Naive thymus-derived CD4-positive, alpha-beta T cell (primary cell): ENCODE data around the gene EMILIN2. TPM values are rescaled to one million over a fixed set of nuclear protein-coding genes. Genes with fewer than 3 reads are reported as not detected.
A peak's percentile ranks its signal among the peaks of the same experiment; 100 is the strongest.
"Not testable (repeated sequence)": the region's sequence is repeated elsewhere in the genome, so short reads cannot be mapped to it uniquely, and the experiment has no call there.

Source experiments
- ATAC-seq: fragments of 150-1000 bp; cut with Tn5 transposase; 2 replicates; pipeline ENCODE4 v1.10.0; 2021; ENCODE audit warnings: mild to moderate bottlenecking, moderate library complexity
- CTCF ChIA-PET: fragments of 350-600 bp; sonication (Branson Sonifier 250); formaldehyde crosslinking; loops from one replicate; lab custom pipeline; 2021; ENCODE audit warnings: antibody characterized with exemption; lab: Charles Lee
- POLR2A ChIA-PET: fragments of 350-600 bp; sonication (Branson Sonifier 250); formaldehyde crosslinking; loops from one replicate; lab custom pipeline; 2021; ENCODE audit warnings: antibody characterized with exemption, inconsistent platforms; lab: Charles Lee
- DNase-seq, 9 donors: peaks; one replicate each; pipeline versions ENCODE4 v3.0.0 to v3.0.0-alpha.2; 2020 to 2022; ENCODE audit warnings: mixed read lengths in 1 of 9
- H3K27ac ChIP-seq: one replicate; pipeline ENCODE4 v1.7.0; 2013; ENCODE audit warnings: mild to moderate bottlenecking, low read depth, low read length, moderate library complexity
- H3K27me3 ChIP-seq, 2 donors: one replicate each; pipeline ENCODE4 v1.7.0; 2013; ENCODE audit warnings: low read length in 2 of 2, mild to moderate bottlenecking in 2 of 2, moderate library complexity in 2 of 2; ENCODE audit not compliant: control insufficient read depth in 2 of 2, insufficient read depth in 2 of 2
- H3K36me3 ChIP-seq, 3 experiments: 1 replicate in 2 of 3; 2 replicates in 1 of 3; pipeline ENCODE4 v1.7.0; 2013; ENCODE audit warnings: low read length in 3 of 3, mild to moderate bottlenecking in 3 of 3, moderate library complexity in 1 of 3; ENCODE audit not compliant: insufficient read depth in 3 of 3, control insufficient read depth in 2 of 3
- H3K4me1 ChIP-seq, 2 donors: one replicate each; pipeline ENCODE4 v1.7.0; 2013; ENCODE audit warnings: low read length in 2 of 2, mild to moderate bottlenecking in 2 of 2, moderate library complexity in 1 of 2; ENCODE audit not compliant: control insufficient read depth in 2 of 2, insufficient read depth in 2 of 2
- H3K4me3 ChIP-seq: 2 replicates; pipeline ENCODE4 v1.7.0; 2013; ENCODE audit warnings: mild to moderate bottlenecking, low read length
- H3K9me3 ChIP-seq, 3 experiments: 1 replicate in 2 of 3; 2 replicates in 1 of 3; pipeline ENCODE4 v1.7.0; 2013; ENCODE audit warnings: low read length in 3 of 3; ENCODE audit not compliant: control insufficient read depth in 2 of 3
- H3K27ac Mint-ChIP-seq, 9 donors: one replicate each; pipeline ENCODE4 v1.8.0; 2020 to 2022; ENCODE audit warnings: mixed read lengths in 9 of 9, mild to moderate bottlenecking in 8 of 9, moderate library complexity in 5 of 9, inconsistent platforms in 2 of 9
- H3K27me3 Mint-ChIP-seq, 5 donors: one replicate each; pipeline ENCODE4 v1.8.0; 2021 to 2022; ENCODE audit warnings: mixed read lengths in 5 of 5, mild to moderate bottlenecking in 1 of 5
- H3K36me3 Mint-ChIP-seq, 5 donors: one replicate each; pipeline ENCODE4 v1.8.0; 2020 to 2022; ENCODE audit warnings: mixed read lengths in 5 of 5, mild to moderate bottlenecking in 3 of 5, inconsistent platforms in 1 of 5
- H3K4me1 Mint-ChIP-seq, 7 donors: one replicate each; pipeline ENCODE4 v1.8.0; 2020 to 2022; ENCODE audit warnings: mixed read lengths in 7 of 7, mild to moderate bottlenecking in 3 of 7, inconsistent platforms in 1 of 7
- H3K4me3 Mint-ChIP-seq, 10 donors: one replicate each; pipeline ENCODE4 v1.8.0; 2020 to 2022; ENCODE audit warnings: mild to moderate bottlenecking in 10 of 10, mixed read lengths in 10 of 10, moderate library complexity in 6 of 10, inconsistent platforms in 2 of 10
- H3K9me3 Mint-ChIP-seq, 11 donors: one replicate each; pipeline ENCODE4 v1.8.0; 2020 to 2022; ENCODE audit warnings: mixed read lengths in 11 of 11, mild to moderate bottlenecking in 4 of 11, inconsistent platforms in 1 of 11, moderate library complexity in 1 of 11
- intact Hi-C, 2 donors: fragments of 100-400 bp; cut with micrococcal nuclease; formaldehyde crosslinking; loops; one replicate each; pipeline ENCODE4 v1.15.1; 2023
- polyA plus RNA-seq, 2 donors: library from polyadenylated mRNA; unstranded; fragments of 300-500 nt; fragmentation: Illumina TruSeq; gene quantifications; one replicate each; pipeline ENCODE4 v1.2.3, GENCODE V29; 2021
- total RNA-seq, 6 experiments: library from RNA in 5 of 6; stranded (reverse) in 5 of 6; gene quantifications; 1 replicate in 5 of 6; 2 replicates in 1 of 6; pipeline ENCODE4 v1.2.3 and lab custom pipeline; 2021 to 2026

EMILIN2 gene
- total and polyA plus RNA-seq, 7 experiments from 2014 or later = 2.9 to 51.1 (median 7.7) TPM

DNA sequence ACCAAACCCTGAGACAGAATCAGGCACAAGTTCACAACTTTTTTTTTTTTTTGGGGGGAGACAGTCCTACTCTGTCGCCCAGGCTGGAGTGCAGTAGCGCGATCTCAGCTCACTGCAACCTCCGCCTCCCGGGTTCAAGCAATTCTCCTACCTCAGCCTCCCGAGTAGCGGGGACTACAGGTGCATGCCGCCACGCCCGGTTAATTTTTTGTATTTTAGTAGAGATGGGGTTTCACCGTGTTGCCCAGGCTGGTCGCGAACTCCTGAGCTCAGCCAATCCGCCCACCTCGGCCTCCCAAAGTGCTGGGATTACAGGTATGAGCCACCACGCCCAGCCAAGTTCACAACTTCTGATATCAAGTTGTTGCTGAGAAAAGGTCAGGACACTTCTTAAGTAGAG is 68.7 kb downstream of the EMILIN2 start:
- H3K36me3 ChIP-seq = peaks cover 9 to 76% (median 12%) of the 10 kb centered on the region in 3 experiments
- H3K27me3 ChIP-seq, H3K4me1 ChIP-seq, H3K27ac ChIP-seq, intact Hi-C loops, H3K9me3 ChIP-seq, H3K4me3 Mint-ChIP-seq, H3K9me3 Mint-ChIP-seq, H3K27me3 Mint-ChIP-seq, DNase-seq, H3K4me3 ChIP-seq, ATAC-seq: not testable (repeated sequence)
- peak overlapping the region in 4 of 9 donors; percentile 28 to 81 (median 74) for H3K27ac Mint-ChIP-seq
- peaks cover 4 to 31% (median 27%) of the 10 kb centered on the region in 7 donors for H3K4me1 Mint-ChIP-seq
- peaks cover 3 to 54% (median 12%) of the 10 kb centered on the region in 5 donors for H3K36me3 Mint-ChIP-seq
- ChIA-PET POLR2A (interaction anchor here (1.0 kb wide), 1 partner anchor 9 kb away, joined by 3 read pairs; no protein-coding TSS in a partner anchor), CTCF (interaction anchor here (0.7 to 1.0 kb wide), 2 partner anchors 8 to 164 kb away, joined by 3 read pairs; no protein-coding TSS in a partner anchor)

- Mint-ChIP-seq H3K36me3 (peaks cover 10 to 61% (median 19%) of the 10 kb centered on the region in 5 donors), H3K9me3 (peaks cover 0 to 1% (median 0%) of the 10 kb centered on the region in 11 donors), H3K27ac (peak overlapping the region; percentile 64 to 93 (median 76)), H3K4me3 (peak overlapping the region in 1 of 10 donors; percentile 44), H3K4me1 (peaks cover 4 to 33% (median 26%) of the 10 kb centered on the region in 7 donors), H3K27me3 (no peaks in the 10 kb centered on the region)
- H3K27me3 ChIP-seq = no peaks in the 10 kb centered on the region
- no peak overlapping the region for H3K27ac ChIP-seq
- no peak overlapping the region for H3K4me3 ChIP-seq
- CTCF ChIA-PET = no interaction called here
- ATAC-seq (no peak), DNase-seq (no peak)
- H3K36me3 ChIP-seq = peaks cover 16 to 82% (median 19%) of the 10 kb centered on the region in 3 experiments
- intact Hi-C loops = no loop called here
- POLR2A ChIA-PET = interaction anchor here (1.0 kb wide), 1 partner anchor 8 kb away, joined by 3 read pairs; no protein-coding TSS in a partner anchor
- no peaks in the 10 kb centered on the region for H3K9me3 ChIP-seq
- H3K4me1 ChIP-seq = no peaks in the 10 kb centered on the region
These were observed 69.4 kb downstream of the EMILIN2 start for GRCh38 chr18:2916184-2916583.

DNA sequence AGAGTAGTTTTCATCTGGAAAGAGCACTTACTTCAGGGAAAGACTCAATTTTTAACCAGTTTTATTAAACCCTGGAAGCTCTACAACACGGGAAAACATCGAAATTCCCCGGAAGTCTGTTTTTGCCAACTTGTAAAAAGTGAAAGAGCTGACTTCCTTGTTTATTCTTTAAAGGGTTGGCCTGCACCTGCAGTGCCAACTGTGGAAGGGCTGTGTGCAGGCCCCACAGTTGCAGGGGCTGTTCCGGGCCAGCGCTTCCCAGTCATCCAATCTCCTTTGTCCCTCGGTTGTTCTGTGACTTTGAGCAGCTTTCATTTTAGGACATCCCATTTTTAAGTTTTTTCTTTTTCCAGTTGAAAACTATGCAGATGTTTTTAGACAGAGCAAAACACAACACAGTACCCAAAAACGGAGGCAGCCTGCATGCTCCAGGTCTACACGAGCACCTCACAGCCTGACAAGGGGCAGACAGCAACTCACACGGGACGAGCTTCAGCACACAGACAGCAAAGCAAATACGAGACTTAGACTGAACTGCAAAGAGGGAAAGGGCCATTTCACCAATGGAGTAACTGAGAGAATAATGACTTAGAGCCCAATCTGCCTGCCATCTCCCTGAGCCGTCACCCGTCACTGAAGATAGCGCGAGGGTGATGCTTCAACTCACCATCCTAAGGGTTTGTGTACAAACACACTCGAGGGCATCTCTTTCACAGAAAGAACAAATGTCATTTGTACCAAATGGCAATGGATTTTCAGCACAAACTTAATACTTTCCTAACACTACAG is 70.6 kb downstream of the EMILIN2 start:
- ChIA-PET CTCF (no interaction called here), POLR2A (interaction anchor here (0.9 to 1.2 kb wide), 3 partner anchors 8 to 77 kb away, joined by 3 to 4 read pairs (median 3); no protein-coding TSS in a partner anchor)
- Mint-ChIP-seq H3K27ac (peak overlapping the region; percentile 73 to 93 (median 81)), H3K4me1 (peaks cover 4 to 33% (median 26%) of the 10 kb centered on the region in 7 donors), H3K9me3 (peaks cover 0 to 1% (median 0%) of the 10 kb centered on the region in 11 donors), H3K27me3 (no peaks in the 10 kb centered on the region), H3K36me3 (peaks cover 12 to 69% (median 24%) of the 10 kb centered on the region in 5 donors), H3K4me3 (peak overlapping the region in 4 of 10 donors; percentile 14 to 54 (median 31))
- Histone ChIP-seq H3K36me3 (peaks cover 20 to 88% (median 27%) of the 10 kb centered on the region in 3 experiments), H3K27ac (peak overlapping the region; percentile 30), H3K4me1 (no peaks in the 10 kb centered on the region), H3K27me3 (no peaks in the 10 kb centered on the region), H3K9me3 (no peaks in the 10 kb centered on the region), H3K4me3 (no peak overlapping the region)
- DNase-seq = no peak
- ATAC-seq = no peak
- intact Hi-C loops = no loop called here

DNA sequence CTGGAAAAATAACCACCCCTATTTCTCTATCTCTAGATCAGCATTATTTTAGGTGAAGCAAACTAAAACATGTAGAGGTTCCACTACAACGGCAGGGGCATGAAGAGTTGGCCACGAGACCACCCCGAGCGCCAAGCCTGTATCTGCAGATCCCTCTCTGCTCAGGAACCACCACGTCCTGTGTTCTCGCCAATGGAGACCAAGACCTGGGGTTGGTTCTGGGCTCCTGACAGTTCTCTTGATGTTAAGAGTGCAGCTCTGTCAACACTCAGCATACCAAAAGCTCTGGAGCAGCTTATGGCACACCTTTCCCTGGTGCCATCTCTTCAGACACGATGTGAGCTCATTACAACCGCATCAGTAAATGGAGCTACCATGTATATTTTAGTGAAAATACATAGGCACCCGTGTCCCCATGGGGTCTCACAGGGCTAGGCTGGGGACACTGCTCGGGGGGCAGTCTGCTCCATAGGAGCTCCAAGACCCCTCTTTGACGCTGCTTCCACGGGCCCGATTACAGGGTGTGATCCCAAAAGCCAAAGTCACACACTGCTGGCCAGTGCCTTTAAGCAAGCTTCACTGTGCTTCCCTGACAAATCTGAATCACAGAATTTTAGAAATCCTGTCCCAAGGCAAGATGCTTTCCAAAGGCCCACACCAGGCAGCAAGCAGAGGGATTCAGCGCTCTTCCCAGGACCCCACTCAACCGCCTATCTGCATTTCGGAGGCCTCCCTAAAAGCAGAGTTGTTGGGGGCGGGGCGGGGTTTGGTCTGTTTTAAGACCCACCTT is 72.2 kb downstream of the EMILIN2 start:
- Mint-ChIP-seq H3K36me3 (peaks cover 12 to 69% (median 27%) of the 10 kb centered on the region in 5 donors), H3K4me1 (peaks cover 4 to 33% (median 26%) of the 10 kb centered on the region in 7 donors), H3K4me3 (no peak overlapping the region), H3K27ac (peak overlapping the region in 8 of 9 donors; percentile 23 to 93 (median 84)), H3K9me3 (peaks cover 0 to 1% (median 0%) of the 10 kb centered on the region in 11 donors), H3K27me3 (no peaks in the 10 kb centered on the region)
- peaks cover 27 to 87% (median 37%) of the 10 kb centered on the region in 3 experiments for H3K36me3 ChIP-seq
- no peak overlapping the region for H3K27ac ChIP-seq
- H3K9me3 ChIP-seq = no peaks in the 10 kb centered on the region
- intact Hi-C loops = no loop called here
- H3K4me1 ChIP-seq = no peaks in the 10 kb centered on the region
- ChIA-PET CTCF (interaction anchor here (1.4 kb wide), 1 partner anchor 14 kb away, joined by 3 read pairs; no protein-coding TSS in a partner anchor), POLR2A (interaction anchor here (0.9 kb wide), 1 partner anchor 12 kb away, joined by 4 read pairs; no protein-coding TSS in a partner anchor)
- ATAC-seq (no peak), DNase-seq (no peak)
- H3K4me3 ChIP-seq = no peak overlapping the region
- H3K27me3 ChIP-seq = no peaks in the 10 kb centered on the region

DNA sequence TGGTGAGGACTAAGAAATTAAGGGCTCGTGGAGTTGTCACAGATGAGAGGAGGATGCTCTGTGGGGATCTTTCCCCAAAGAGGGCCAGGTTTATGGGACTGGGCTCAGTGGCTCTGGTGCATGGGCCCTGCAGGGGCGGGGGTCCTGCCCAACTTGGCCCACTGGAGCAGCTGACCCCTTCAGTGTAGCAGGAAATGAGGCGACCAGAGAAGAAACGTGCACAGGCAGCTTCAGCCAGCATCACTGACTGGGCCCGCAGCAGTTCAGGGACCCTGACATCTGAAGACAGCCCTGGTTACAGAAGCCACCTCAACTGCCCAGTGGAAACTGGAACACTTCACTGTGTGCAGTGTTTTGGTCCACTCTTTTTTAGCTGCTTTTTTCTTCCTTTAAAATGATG is 72.8 kb downstream of the EMILIN2 start:
- H3K27ac ChIP-seq = no peak overlapping the region
- ATAC-seq (no peak), DNase-seq (no peak)
- ChIA-PET CTCF (interaction anchor here (1.4 kb wide), 1 partner anchor 14 kb away, joined by 3 read pairs; no protein-coding TSS in a partner anchor), POLR2A (no interaction called here)
- H3K9me3 ChIP-seq = no peaks in the 10 kb centered on the region
- Mint-ChIP-seq H3K9me3 (peaks cover 0 to 1% (median 0%) of the 10 kb centered on the region in 11 donors), H3K4me1 (peaks cover 4 to 33% (median 26%) of the 10 kb centered on the region in 7 donors), H3K36me3 (peaks cover 17 to 71% (median 30%) of the 10 kb centered on the region in 5 donors), H3K27me3 (no peaks in the 10 kb centered on the region), H3K4me3 (no peak overlapping the region), H3K27ac (peak overlapping the region in 7 of 9 donors; percentile 23 to 88 (median 59))
- H3K4me3 ChIP-seq = no peak overlapping the region
- no peaks in the 10 kb centered on the region for H3K27me3 ChIP-seq
- H3K4me1 ChIP-seq = no peaks in the 10 kb centered on the region
- peaks cover 33 to 87% (median 39%) of the 10 kb centered on the region in 3 experiments for H3K36me3 ChIP-seq
- intact Hi-C loops = no loop called here

GRCh38 chr18:2920027-2920426 is 73.2 kb downstream of the EMILIN2 start:
- Mint-ChIP-seq H3K9me3 (peaks cover 0 to 1% (median 0%) of the 10 kb centered on the region in 11 donors), H3K27ac (peak overlapping the region in 4 of 9 donors; percentile 50 to 69 (median 56)), H3K36me3 (peaks cover 17 to 71% (median 34%) of the 10 kb centered on the region in 5 donors), H3K4me1 (peaks cover 4 to 33% (median 26%) of the 10 kb centered on the region in 7 donors), H3K4me3 (no peak overlapping the region), H3K27me3 (no peaks in the 10 kb centered on the region)
- Histone ChIP-seq H3K4me1 (no peaks in the 10 kb centered on the region), H3K36me3 (peaks cover 34 to 87% (median 43%) of the 10 kb centered on the region in 3 experiments), H3K27ac (no peak overlapping the region), H3K9me3 (no peaks in the 10 kb centered on the region), H3K27me3 (no peaks in the 10 kb centered on the region), H3K4me3 (no peak overlapping the region)
- POLR2A ChIA-PET = no interaction called here
- DNase-seq (no peak), ATAC-seq (no peak)
- CTCF ChIA-PET = no interaction called here
- intact Hi-C loops = no loop called here
